ENCODE measurements around the gene GARRE1. TPM values are rescaled to one million over a fixed set of nuclear protein-coding genes. Genes with fewer than 3 reads are reported as not detected.
A peak's percentile ranks its signal among the peaks of the same experiment; 100 is the strongest.

GARRE1 gene
- total and polyA plus RNA-seq, 2 of the 4 experiments (the other 2 are of a cell fraction): 13.8 to 16.9 TPM

DNA sequence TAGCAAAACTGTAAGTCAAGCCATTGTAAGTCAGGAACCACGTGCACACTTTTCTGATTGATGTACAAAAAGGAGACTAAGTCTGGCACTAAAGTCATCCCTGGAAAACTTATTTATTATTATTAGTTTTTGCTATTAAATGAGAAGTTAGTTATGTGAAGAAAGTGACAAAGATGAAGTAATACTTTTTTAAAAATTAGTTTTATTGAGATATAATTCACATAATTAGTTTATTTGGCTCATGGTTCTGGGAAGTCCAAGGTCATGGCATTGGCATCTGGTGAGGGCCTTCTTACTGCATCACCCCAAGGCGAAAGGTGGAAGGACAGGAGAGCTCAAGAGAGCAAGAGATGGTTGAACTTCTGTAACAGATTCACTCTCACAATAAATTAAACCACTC lies 36.9 kb downstream of the GARRE1 start:
- Histone ChIP-seq H3K4me3 (ENCODE audit: insufficient read depth, low read depth, low read length) (no peak overlapping the region), H2AFZ (replicated peaks; ENCODE audit: low read length, poor library complexity) (no peak overlapping the region), H3K23ac (ENCODE audit: low read depth, low read length) (no peak overlapping the region), H3K4ac (ENCODE audit: low read depth, low read length) (peak overlapping the region; percentile 64; the same call in 1 of the 2 replicates), H2AK9ac (replicated peaks; ENCODE audit: low read depth, low read length, poor library complexity) (no peak overlapping the region), H3K9me3 (ENCODE audit: control insufficient read depth, insufficient read depth, low read length) (peaks cover 9% of the 10 kb centered on the region), H2BK15ac (ENCODE audit: low read depth, low read length) (no peak overlapping the region), H2AK5ac (ENCODE audit: low read depth, low read length) (0 out of 2 replicates have a peak overlapping the region, but pooled peaks have one; percentile 72), H3K27ac (ENCODE audit: insufficient read depth, low read length) (no peak overlapping the region), H3K36me3 (ENCODE audit: control insufficient read depth, insufficient read depth, low read length) (peaks cover 3% of the 10 kb centered on the region; the same call in 1 of the 2 replicates), H3K18ac (ENCODE audit: low read depth, low read length) (no peak overlapping the region), H3K9me1 (ENCODE audit: insufficient read depth, low read length) (0 out of 2 replicates have a peak, but pooled peaks cover 6% of the 10 kb centered on the region), H3K4me2 (ENCODE audit: low read depth, low read length) (no peak overlapping the region), H4K8ac (ENCODE audit: low read depth in 2 of 2, low read length in 2 of 2) (peak overlapping the region in 1 of 2 experiments; percentile 75; a peak in 1 of 4 replicates), H3K79me1 (ENCODE audit: low read depth in 1 of 2, low read length in 2 of 2) (peaks cover 43 to 51% of the 10 kb centered on the region in 2 experiments), H3K56ac (ENCODE audit: extremely low read depth, insufficient read depth, low read length) (no peak overlapping the region), H4K20me1 (ENCODE audit: insufficient read depth, low read length) (no peaks in the 10 kb centered on the region; the same call in 1 of the 2 replicates), H2BK5ac (ENCODE audit: low read depth, low read length, poor library complexity, severe bottlenecking) (no peak overlapping the region), H3K27me3 (ENCODE audit: control insufficient read depth, insufficient read depth, low read length) (no peaks in the 10 kb centered on the region), H3K14ac (replicated peaks; ENCODE audit: low read depth, low read length) (0 out of 2 replicates have a peak overlapping the region, but pooled peaks have one; percentile 60), H3K9ac (ENCODE audit: low read depth, low read length) (no peak overlapping the region), H4K91ac (ENCODE audit: insufficient read depth, low read depth, low read length) (no peak overlapping the region), H2BK120ac (ENCODE audit: low read depth, low read length) (peak overlapping the region; percentile 44; the same call in 1 of the 2 replicates), H2BK20ac (ENCODE audit: low read depth, low read length) (peak overlapping the region; percentile 80; the same call in 1 of the 2 replicates), H3K4me1 (ENCODE audit: control insufficient read depth, insufficient read depth, low read length) (peaks cover 4% of the 10 kb centered on the region), H4K5ac (ENCODE audit: low read depth, low read length) (no peak overlapping the region)
- CTCF ChIA-PET: no interaction called here
- intact Hi-C loops (cut with micrococcal nuclease): no loop called here
- POLR2A ChIA-PET (ENCODE audit: unreplicated experiment): no interaction called here
- TF ChIP-seq CTCF (conservative IDR thresholded peaks at IDR 0.05; ENCODE audit: low read depth, low read length): no peak
- no peak for TF ChIP-seq MAZ (IDR thresholded peaks at IDR 0.05; ENCODE audit: borderline replicate concordance, low read depth, low read length)
- TF ChIP-seq SMC3 (IDR thresholded peaks at IDR 0.05; ENCODE audit: low read depth, low read length): no peak
- no peak for TF ChIP-seq RAD21 (IDR thresholded peaks at IDR 0.05; ENCODE audit: low read length)
- TF ChIP-seq NFE2L2 (IDR thresholded peaks at IDR 0.05; ENCODE audit: low read depth, low read length): no peak
- in situ Hi-C loops (cut with MboI; ENCODE audit: low sequenced_read_pairs): no loop called here
- no CpG with 5 or more reads among the region's 2 CpGs for WGBS, 2 experiments (ENCODE audit: extremely low coverage in 2 of 2, insufficient read length in 1 of 2)
- DNase-seq: no peak
- no peak for ATAC-seq (ENCODE audit: low read depth)
- no TSS peak for BruUV-seq (replicated peaks)
- dilution Hi-C loops (cut with HindIII; ENCODE audit: low sequenced_read_pairs, unreplicated experiment): no loop called here

Measured in IMR-90 (cell line).